ENCODE measurements around the gene DHRS2.

- TF ChIP-seq, protein P1, sequence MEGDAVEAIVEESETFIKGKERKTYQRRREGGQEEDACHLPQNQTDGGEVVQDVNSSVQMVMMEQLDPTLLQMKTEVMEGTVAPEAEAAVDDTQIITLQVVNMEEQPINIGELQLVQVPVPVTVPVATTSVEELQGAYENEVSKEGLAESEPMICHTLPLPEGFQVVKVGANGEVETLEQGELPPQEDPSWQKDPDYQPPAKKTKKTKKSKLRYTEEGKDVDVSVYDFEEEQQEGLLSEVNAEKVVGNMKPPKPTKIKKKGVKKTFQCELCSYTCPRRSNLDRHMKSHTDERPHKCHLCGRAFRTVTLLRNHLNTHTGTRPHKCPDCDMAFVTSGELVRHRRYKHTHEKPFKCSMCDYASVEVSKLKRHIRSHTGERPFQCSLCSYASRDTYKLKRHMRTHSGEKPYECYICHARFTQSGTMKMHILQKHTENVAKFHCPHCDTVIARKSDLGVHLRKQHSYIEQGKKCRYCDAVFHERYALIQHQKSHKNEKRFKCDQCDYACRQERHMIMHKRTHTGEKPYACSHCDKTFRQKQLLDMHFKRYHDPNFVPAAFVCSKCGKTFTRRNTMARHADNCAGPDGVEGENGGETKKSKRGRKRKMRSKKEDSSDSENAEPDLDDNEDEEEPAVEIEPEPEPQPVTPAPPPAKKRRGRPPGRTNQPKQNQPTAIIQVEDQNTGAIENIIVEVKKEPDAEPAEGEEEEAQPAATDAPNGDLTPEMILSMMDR (IDR thresholded peaks at IDR 0.05): no peak
- no peak for TF ChIP-seq POLR2A (IDR thresholded peaks at IDR 0.05)
These were observed 29.3 kb downstream of the DHRS2 start for GRCh38 chr14:23665302-23666016.
